RPMI8226 (cell line): ENCODE data around the gene MLC1.

Source experiments
- DNase-seq: peaks from one replicate; pipeline ENCODE4 v3.0.0-alpha.2; 2015

The MLC1 gene

DNA sequence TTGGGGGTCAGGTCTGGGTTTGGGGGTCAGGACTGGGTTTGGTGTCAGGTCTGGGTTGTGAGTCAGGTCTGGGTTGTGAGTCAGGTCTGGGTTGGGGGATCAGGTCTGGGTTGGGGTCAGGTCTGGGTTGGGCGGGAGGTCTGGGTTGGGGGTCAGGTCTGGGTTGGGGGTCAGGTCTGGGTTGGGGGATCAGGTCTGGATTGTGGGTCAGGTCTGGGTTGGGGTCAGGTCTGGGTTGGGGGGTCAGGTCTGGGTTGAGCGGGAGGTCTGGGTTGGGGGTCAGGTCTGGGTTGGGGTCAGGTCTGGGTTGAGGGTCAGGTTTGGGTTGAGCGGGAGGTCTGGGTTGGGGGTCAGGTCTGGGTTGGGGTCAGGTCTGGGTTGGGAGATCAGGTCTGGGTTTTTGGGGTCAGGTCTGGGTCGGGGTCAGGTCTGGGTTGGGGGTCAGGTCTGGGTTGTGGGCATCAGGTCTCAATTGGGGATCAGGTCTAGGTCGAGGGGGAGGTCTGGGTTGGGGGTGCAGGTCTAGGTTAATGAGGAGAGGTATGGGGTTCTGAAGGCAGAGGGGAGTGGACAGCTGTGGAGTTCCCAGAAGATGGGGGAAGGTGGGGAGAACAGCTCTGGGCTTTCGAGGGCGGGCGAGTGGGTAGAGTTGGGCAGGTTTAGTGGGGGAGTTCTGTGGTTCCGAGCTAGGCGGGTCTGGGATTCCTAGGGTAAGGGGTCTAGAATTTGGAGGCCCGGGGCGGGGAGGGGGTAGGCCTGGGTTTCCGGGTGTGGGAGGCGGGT lies 27.8 kb downstream of the MLC1 start:
- DNase-seq: no peak

DNA sequence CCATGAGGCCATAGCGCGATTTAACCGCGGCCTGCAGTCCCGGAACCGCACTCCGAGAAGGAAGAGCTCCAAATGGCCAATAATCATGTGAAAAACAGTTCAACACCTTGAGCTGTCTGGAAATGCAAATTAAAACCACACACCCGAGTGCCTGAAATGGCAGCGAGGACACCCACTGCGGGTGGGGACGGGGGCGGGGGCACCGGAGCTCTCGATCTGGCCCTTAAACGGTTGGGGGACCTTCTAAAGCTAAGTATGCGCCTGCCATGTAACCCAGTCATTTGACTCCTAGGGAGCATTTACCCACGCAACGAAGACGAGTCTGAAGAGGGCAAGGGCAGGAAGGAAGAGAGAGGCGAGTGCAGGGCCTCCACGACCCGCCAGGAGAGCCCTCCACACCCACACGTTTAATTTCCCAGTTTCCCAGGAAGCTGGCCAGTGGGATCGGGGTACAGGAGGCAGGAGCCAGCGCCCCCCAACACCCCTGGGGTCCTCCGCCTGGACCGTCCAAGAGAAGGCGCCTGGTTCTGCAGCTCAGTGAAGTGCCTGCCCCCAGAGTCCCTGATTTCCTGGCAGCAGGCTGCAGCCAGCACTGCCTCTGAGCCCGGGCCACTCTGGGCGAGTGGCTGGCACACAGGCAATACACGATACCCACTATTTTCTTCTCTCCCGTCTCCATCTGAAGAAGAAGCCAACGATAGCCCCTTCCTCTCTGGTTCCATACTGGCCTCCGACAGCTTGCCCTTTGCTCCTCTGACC lies 28.8 kb downstream of the MLC1 start:
- DNase-seq: no peak

DNA sequence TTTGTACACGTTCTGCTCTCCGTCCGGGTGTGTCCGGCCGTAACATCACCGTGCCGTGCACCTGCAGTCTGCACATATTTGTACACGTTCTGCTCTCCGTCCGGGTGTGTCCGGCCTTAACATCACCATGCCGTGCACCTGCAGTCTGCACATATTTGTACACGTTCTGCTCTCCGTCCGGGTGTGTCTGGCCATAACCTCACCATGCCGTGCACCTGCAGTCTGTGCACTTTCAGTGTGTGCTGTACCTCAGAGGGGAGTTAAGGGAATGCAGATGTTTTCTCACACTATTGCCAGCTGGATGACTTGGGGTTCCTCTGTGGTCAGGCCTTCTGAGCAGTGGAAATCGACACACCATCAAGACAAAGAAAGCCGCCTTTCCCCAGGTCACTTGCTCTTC lies 31.4 kb downstream of the MLC1 start:
- DNase-seq: peak; percentile 89

DNA sequence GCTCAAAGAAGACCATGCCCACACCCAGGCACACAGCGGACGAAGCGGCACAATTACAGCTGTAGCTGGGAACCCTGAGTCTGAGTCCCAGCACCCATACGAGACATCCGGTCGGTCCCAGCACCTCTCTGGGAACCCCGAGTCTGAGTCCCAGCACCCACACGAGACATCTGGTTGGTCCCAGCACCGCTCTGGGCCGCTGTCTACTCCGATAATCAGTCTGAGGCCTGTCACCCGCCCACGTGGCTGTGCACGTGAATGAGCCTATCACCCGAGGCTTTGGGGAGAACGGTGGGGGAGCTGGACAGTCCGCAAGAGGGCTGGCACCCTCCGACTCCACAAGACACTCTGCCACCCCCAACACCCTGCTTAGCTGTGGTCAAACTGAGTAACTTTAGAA lies 33.3 kb downstream of the MLC1 start:
- DNase-seq: no peak

DNA sequence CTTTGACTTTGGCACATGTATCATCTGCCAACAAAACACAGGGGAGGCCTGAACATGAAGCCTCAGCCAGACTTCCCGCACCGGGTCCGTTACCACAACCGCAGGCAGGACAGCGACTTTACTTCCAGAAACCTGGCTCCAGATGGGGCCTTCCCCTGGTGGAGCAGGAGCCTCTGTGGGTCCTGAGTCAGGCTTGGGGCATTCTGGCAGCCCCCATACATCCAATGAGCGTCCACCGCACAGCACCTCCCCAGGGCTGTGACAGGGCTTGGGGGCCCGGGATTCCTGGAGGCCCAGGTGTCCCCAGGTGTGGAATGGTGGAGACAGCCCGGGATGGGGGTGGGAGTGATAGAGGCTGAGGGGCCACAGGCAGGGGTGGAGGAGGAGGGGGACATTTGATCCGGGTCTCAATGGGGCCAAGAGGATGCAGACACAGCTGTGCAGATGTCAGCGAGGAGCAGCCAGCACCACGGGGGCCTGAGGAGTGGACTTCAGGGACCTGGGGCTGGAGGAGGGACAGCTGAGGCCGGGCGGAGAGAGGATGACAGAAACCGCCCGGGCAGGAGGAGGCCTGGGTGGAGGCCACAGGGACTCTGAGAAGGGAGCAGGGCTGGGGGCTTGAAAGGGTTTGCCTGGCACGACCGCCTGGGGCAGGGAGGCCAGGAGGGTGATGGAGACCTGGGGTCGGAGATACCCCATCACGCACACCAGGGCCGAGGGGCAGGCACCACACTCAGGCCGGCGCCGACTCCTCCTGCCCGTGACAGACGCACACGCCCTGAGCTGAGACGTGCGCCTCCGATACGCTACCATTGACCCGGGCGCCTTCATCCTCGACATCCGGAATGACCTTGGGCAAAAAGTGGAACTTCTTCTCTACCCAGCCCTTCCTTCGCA lies 35.7 kb downstream of the MLC1 start:
- DNase-seq: no peak

DNA sequence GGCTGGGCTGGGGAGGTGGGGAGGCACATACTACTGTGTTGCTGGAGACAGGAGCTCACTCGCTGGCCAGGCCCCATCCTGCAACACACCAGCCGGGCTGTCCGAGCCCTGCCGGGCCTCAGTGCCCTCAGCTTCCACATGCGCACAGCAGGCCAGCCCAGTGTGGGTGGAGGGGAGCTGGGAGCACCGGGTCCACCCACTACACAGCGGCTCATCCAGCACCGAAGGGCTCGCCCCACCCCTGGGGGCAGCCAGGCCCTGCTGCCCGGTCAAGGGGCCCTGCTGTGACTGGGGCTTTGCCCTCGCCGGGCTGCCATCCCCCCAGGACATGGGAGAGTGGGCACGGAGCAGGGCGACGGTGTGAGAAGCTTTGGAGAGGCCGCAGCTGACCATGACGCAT lies 36.4 kb downstream of the MLC1 start:
- no peak for DNase-seq

DNA sequence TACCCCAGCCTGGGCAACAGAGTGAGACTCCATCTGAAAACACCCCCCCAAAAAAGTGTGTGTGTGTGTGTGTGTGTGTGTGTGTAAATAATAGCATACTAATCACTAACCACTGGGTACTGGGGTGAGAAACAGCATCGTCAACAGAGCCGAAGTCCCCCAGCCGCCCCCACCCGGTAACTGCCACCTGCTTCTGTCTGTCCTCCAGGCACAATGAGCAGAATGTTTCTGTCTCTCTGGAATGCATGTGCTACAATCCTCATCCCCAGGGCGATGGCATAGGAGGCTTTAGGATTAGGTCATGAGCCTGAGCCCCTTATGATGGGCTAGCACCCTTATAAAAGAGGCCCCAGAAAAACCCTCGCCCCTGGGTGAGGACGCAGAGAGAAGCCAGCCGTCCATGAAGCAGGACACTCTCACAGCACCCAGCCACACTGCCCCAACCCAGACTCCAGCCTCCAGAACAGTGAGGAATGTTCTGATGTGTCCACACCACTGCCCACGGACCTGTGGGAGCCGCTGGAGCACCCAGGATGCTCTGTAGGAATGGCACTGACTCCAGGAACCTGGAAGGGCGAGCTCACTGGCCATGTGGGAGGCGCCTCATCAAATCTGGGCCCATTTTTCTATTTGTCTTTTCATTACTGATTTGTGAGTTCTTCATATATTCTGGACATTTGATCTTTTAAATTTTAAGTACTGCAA lies 37.0 kb downstream of the MLC1 start:
- DNase-seq: no peak

DNA sequence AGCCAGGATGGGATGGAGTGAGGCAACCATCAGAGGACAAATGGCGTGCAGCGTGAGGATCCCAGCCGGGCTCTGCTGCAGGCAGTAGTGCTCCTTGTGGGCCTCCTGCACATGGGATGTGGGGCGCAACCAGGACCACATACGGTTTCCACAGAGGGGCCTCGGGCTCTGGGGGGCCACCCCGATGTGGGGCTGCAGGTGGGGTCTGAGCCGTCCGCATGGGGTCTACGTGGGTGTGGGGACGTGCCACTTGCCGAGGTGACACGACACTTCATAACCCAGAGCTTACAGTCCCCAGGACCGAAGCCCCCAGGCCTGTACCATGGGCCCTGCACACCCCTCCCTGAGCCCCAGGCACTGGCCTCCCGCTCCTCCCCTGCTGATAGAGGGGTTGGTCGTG lies 37.9 kb downstream of the MLC1 start:
- no peak for DNase-seq

DNA sequence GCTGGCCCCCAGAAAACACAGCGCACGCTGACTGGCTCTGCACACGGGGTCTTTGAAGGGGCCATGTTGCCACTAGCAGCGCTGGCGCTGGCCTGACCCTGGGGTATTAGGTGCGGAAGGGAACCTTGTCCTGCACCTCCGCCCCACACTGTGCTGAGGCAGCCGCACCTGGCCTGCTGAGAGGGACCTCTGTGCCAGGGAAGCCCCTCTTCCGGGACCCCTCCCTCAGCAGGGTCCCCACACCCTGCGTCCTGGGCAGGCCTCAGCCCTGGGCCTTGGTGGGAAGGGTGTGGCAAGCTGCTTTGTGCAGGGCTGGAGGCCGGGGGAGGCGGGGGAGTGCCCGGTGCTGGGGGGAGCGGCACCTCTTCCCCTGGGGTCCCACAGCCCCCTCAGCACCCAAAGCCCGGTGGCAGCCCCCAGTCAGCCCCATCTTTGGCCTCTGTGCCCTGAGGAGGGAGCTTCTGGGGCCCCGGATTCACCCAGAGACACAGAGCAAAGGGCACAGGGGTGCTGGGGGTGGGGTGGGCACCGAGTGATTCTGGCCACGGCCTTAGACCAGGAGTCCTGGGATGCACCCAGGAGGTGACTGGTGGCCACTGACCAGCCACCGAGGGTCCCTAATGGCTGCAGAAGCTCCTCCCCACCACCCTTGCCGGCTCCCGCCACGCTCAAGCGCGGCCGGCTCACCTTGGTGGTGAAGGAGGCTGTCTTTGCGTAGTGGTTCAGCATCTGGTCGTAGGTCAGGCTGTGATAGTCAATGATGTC lies 38.6 kb downstream of the MLC1 start:
- no peak for DNase-seq

DNA sequence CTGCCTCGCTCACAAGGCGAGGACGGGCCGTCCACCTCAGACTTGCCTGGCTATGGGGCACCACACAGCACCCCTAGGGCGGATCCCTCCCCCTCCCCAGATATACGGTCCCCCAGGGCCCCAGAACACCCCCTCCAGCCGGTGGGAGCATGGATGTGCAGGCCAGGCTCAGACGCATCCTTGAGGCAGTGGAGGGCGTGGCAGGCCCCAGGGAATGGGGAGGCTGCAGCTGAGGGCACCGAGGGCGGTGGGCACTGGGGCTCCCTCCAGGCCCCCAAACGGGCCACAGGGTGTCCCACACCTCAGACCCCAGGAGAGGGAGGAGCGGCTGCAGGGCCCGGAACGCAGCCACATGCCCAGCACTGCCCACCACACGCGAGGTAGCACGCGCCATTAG lies 39.2 kb downstream of the MLC1 start:
- no peak for DNase-seq

DNA sequence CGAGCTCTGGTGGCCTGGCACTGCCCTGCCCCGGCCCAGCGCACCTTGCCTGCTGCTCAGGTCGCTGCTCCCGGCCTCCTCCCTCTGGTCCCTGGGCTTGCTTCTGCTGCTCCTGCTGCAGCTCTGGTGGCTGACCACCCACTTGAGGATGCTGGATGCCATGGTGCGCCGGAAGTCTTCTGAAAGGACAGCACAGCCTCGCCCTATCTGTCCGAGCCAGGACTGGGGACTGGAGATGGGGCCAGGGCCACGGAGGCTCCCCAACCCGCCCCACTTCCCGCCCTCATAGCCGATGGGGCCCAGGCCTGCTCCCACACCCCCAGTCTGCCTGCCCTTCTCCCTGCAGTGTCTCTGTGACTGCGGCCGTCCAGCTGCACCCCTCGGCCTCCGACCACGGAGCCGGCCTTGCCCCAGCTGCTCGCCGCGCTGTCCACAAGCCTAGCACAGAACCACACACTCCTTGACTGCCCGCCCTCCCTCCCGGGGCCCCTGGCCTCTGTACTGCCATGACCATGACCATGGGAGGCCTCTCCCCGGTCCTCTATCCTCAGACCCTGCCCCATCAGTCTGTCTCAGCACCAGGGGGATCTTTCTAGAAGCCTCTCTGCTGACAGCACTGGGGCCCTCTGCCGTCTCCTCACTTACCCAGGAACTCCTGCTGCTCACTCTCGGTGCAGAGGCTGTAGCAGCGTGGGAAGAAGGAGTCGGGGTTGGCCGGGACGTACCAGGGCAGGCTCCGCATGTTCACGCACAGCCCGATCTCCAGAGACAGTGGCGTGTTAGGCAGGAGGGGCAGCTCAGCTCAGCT lies 39.8 kb downstream of the MLC1 start:
- no peak for DNase-seq

DNA sequence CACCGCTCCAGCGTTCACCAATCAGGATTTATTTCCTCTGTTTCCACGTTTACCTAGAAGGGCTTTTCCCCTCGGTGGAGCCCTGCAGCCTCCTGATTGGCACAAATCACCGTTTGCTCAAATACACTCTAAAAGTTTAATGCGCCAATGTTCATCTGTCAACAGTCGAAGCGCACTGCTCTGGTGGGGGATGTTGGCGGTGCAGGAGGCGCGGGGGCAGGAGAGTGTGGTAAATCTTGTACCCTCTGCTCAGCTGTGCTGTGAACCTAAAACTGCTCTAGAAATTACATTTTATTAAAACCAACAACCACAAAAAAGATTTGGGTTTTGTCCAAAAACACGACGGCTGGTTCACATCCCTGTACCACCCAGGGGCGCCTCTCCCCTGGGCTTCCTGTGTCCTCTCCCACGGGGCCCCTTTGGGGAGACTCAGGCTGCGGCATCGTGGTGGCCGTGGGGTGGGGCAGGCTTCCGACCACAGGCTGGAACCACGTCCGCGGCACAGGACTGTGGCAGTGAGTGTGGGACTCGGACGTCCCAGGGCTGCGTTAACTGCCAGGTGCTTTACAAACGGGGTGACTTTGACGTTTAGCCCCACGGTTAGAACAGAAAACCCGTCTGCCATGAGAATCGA lies 40.6 kb downstream of the MLC1 start:
- no peak for DNase-seq

DNA sequence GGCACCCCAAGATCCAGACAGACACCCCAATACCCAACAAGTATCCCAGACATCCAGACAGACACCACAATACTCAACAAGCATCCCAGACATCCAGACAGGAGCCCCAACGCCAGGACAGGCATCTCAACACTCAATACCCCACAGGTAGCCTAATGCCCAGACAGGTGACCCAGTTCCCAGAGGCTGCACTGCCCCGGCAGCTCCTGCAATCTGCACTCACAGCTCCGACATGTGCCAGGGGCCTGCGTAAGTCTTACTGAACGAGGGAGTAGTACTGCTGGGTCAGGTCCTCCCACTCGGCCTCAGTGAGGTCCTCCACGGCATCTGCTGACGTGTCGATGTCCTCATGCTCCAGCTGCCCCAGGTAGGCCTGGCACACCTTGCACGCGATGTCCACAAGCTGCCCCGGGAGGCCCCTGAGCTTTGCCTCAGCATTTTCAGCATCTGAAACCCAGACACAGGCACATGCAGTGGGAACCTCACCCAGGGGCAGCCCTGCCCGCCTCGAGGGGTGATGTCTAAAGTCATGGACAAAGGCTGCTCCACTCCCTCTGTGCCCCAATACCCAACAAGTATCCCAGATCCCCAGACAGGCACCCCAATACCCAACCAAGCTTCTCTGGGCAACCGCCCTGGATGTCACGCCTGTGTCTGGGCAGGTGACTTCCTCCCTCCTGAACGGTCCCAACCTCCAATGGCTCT lies 43.7 kb downstream of the MLC1 start:
- no peak for DNase-seq

DNA sequence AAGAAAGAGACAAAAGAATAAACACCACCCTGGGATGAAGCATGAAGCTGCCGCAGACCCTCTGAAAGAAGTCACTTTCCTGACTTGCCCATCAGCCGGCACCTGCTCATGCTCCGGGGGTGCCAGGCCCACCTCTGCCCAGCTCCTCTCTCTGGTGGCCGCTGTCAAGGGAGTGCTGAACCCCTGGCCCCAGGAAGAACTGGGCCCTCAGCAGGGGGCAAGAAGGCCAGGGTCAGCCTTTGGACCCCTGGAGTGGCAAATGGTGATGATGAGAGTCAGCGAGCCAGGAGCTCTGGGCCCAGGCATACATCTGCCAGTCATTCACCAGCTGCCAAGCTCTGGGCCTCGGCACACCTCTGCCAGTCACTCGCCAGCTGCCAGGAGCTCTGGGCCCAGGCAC lies 44.5 kb downstream of the MLC1 start:
- DNase-seq: no peak

DNA sequence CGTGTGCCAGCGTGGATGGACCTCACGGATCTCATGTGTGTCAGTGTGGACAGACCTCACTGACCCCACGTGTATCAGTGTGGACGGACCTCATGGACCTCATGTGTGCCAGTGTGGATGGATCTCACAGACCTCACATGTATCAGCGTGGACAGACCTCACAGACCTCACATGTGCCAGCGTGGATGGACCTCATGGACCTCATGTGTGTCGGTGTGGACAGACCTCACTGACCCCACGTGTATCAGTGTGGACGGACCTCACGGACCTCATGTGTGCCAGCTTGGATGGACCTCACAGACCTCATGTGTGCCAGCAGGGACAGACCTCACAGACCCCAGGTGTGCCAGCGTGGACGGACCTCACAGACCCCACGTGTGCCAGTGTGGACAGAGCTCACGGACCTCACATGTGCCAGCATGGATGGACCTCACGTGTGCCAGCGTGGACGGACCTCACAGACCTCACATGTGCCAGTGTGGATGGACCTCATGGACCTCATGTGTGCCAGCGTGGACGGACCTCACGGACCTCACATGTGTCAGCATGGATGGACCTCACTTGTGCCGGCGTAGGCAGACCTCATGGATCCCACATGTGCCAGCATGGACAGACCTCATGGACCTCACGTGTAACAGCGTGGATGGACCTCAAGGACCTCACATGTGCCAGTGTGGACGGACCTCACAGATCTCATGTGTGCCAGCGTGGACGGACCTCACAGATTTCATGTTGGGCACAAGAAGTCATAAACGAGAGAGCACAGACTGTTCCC lies 45.4 kb downstream of the MLC1 start:
- no peak for DNase-seq

DNA sequence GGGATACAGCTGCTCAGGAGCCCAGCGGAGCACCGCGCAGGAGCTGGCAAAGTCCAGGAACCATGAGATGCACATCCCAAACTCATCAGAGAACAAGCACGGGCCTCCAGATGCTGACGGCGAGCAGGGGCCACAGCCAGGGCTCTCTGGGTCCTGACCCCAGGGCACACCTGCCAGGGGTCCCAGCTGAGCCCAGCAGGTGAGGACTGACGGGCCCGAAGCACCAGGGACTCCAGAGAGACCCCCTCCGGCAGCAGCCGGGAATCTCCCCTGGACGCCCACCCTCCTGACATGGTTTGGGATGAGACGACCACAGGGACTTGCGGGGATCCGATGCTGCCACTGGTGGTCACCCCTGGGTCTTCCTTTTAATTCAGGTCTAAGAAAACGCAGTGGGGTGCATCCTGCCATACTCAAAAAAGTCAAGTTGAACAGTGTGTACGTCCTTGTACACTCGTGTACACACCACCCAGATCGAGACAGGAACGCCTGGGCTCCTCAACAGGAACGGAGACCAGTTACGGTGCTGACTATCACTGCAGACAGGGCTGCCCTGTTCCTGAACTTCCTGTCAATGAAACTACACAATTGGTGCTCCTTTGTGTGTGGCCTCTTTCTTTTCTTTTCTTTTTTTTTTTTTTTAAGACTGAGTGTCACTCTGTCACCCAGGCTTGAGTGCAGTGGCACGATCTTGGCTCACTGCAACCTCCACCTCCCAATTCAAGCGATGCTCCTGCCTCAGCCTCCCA lies 49.1 kb downstream of the MLC1 start:
- no peak for DNase-seq

DNA sequence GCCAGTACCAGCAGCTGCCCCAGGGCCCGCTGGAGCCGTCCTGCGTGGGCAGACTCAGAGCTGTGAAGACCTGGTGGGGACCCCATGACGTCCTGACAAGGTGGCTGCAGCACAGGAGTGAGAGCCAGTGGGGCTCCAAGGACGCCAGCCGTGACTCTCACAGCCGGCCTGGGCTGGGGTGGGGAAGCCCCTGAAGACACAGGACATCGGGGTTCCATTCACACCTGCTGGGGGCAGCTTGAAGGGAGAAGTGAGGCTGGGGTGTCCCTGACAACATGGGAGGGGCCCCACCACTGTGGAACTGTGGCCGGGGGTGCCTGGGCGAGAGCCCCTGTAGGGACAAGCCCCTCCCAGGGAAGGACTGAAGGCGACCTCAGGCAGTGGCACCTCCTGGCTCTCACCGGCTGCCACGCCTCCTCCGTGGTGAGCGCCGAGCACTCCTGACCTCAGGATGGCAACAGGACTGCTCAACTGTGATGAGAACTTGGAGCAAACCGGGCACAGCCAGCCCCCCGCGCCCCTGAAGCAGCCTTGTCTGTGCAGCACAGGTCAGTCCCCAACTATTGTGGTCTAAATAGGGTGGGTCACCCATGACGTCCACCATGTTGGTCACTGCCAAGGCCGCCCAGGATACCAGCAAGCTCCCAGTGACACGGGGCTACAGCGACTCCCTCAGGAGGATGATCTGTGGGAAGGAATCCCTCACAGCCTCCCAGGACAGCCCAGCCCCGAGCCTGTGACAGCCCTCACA lies 49.9 kb downstream of the MLC1 start:
- peak; percentile 34 for DNase-seq
